ENCODE data around the gene GPR84. TPM values are rescaled to one million over a fixed set of nuclear protein-coding genes. Genes with fewer than 3 reads are reported as not detected.

Gene GPR84
- total RNA-seq, 3 donors from 2014 or later, result 0.60 to 1.7 TPM; not detected in 1

DNA sequence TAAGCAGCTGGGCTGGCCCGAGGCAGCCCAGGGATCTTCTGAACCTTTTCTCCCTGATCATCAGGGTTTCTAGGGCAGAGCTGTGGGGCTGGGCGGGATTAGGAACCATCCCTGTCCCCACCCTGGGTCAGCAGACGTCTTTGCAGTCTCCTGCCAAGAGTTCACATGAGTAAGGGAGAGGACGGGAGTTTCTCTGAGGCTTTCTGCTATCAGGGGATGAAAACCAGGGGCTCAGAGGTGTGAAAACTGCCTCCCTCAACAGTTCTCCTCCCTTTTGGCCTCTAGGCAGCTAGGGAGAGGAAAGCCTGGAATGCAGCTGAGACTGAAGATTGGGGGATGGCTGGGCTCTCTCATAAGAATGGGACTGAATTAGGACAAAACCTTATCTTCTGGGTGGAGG, 12.3 kb upstream of the GPR84 start:
- Histone ChIP-seq H3K4me3 (no peak overlapping the region), H3K36me3 (ENCODE audit: low read depth) (no peaks in the 10 kb centered on the region), H3K9me3 (no peaks in the 10 kb centered on the region), H3K4me1 (ENCODE audit: low read depth) (peaks cover 7% of the 10 kb centered on the region)
- DNase-seq, result no peak
- ATAC-seq, result no peak
- intact Hi-C loops (cut with DNase I, micrococcal nuclease), result no loop called here
- no peak for TF ChIP-seq CTCF (IDR thresholded peaks at IDR 0.05)

DNA sequence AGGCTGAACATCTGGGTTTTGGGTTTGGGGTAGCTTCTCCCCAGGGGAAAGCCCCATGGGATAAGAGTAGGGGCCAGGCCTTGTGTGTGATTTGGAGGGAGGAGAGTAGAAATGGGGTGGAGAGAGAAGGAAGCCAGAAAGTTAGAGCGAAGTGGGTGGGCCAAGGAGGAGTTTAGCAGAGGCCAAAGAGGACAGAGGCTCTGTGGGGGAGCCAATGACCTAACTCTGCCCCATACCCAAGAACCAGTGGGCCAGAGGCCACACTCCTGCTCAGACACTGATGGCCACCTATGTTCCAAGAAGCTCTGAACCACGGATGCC, 10.9 kb upstream of the GPR84 start:
- no peak for TF ChIP-seq CTCF (IDR thresholded peaks at IDR 0.05)
- no peaks in the 10 kb centered on the region for H3K36me3 ChIP-seq (ENCODE audit: low read depth)
- ATAC-seq, result no peak
- H3K4me1 ChIP-seq (ENCODE audit: low read depth), result peaks cover 12% of the 10 kb centered on the region
- no peak for DNase-seq
- intact Hi-C loops (cut with DNase I, micrococcal nuclease), result no loop called here
- H3K4me3 ChIP-seq, result no peak overlapping the region
- no peaks in the 10 kb centered on the region for H3K9me3 ChIP-seq

GRCh38 chr12:54374562-54375258, 10.4 kb upstream of the GPR84 start:
- no peak overlapping the region for H3K4me3 ChIP-seq
- TF ChIP-seq CTCF (IDR thresholded peaks at IDR 0.05), result no peak
- intact Hi-C loops (cut with DNase I, micrococcal nuclease), result no loop called here
- H3K9me3 ChIP-seq, result no peaks in the 10 kb centered on the region
- ATAC-seq (no peak), DNase-seq (no peak)
- H3K36me3 ChIP-seq (ENCODE audit: low read depth), result no peaks in the 10 kb centered on the region
- peaks cover 12% of the 10 kb centered on the region for H3K4me1 ChIP-seq (ENCODE audit: low read depth)

DNA sequence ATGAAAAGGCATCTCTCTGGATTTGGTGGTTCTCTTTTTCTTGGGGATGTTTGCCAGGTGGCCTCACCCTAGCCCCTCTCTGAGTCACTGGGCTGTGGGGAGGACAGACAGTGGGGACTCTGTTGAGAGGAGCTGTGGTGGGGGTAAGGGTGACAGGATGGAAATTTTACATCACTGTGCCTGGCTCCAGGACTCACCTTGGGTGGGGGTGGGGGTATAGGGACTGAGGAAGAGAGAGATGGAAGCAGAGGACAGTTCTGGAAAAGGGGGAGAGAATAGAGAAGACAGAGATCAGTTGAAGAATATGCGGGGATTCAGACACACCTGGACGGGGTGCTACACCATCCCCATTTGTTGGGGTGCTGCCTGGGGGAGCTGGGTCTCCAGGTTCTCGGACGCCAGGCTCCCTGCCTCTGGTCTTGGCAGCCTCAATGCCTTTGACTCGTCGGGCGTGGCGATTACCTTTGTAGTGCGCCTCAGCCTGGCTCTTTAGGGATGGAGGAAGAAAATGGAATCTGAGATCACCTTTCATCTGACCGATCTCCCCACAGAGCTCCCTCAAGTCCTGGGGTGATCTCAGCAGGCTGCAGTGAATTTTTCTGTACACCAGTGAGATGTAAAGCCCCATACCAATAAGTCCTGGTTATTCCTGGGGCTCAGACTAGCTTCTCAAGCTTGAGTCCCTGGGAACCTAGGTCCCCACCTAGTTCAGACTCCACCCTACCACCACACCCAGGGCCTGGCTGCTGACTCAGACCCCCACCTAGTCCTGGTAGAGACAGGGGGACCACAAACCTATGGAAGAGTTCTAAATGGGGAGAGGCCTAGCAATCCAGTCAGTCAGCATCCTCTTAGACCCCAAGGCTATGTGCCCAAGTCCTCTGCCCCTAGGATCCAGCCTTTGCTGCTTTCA, 9.6 kb upstream of the GPR84 start:
- peaks cover 15% of the 10 kb centered on the region for H3K4me1 ChIP-seq (ENCODE audit: low read depth)
- ATAC-seq (no peak), DNase-seq (no peak)
- no peak for TF ChIP-seq CTCF (IDR thresholded peaks at IDR 0.05)
- no peak overlapping the region for H3K4me3 ChIP-seq
- intact Hi-C loops (cut with DNase I, micrococcal nuclease), result no loop called here
- H3K36me3 ChIP-seq (ENCODE audit: low read depth), result no peaks in the 10 kb centered on the region
- H3K9me3 ChIP-seq, result no peaks in the 10 kb centered on the region

GRCh38 chr12:54372113-54372806, 8.0 kb upstream of the GPR84 start:
- intact Hi-C loops (cut with DNase I, micrococcal nuclease), result no loop called here
- no peak for TF ChIP-seq CTCF (IDR thresholded peaks at IDR 0.05)
- DNase-seq, result no peak
- Histone ChIP-seq H3K9me3 (no peaks in the 10 kb centered on the region), H3K4me3 (no peak overlapping the region), H3K36me3 (ENCODE audit: low read depth) (no peaks in the 10 kb centered on the region), H3K4me1 (ENCODE audit: low read depth) (peaks cover 16% of the 10 kb centered on the region)
- no peak for ATAC-seq

Measured in mucosa of descending colon (tissue), 3 donors.